ENCODE measurements around the gene FRMD8.
A peak's percentile ranks its signal among the peaks of the same experiment; 100 is the strongest.

FRMD8 gene

GRCh38 chr11:65386307-65387140 lies at the start of gene FRMD8:
Gene FRMD8, plus strand, starts transcription at chr11:65386637. Its CDS starts 400 bp downstream, at chr11:65387037.
- peak; percentile 74 for DNase-seq (ENCODE audit: low read depth)

- no peak for DNase-seq (ENCODE audit: low read depth)
Observed at GRCh38 chr11:65338676-65339075, 47.8 kb upstream of the FRMD8 start.

GRCh38 chr11:65340226-65340625 lies 46.2 kb upstream of the FRMD8 start:
- DNase-seq (ENCODE audit: low read depth), result no peak

DNA sequence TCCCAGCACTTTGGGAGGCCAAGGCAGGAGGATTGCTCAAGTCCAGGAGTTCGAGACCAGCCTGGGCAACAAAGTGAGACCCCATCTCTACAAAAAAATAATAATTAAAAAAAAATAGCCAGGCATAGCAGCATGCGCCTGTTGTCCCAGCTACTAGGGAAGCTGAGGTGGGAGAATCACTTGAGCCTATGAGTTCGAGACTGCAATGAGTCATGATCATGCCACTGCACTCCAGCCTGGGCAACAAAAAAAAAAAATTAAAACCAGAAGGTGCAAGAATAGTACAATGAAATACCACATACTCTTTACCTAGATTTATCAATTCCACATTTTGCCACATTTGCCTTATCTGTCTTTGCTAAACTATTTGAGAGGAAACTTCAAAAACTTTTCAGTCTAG lies 44.6 kb upstream of the FRMD8 start:
- DNase-seq (ENCODE audit: low read depth), result no peak

- no peak for DNase-seq (ENCODE audit: low read depth)
Observed at GRCh38 chr11:65351511-65351910, 34.9 kb upstream of the FRMD8 start.

GRCh38 chr11:65352783-65353182 lies 33.7 kb upstream of the FRMD8 start:
- DNase-seq (ENCODE audit: low read depth), result no peak

- DNase-seq (ENCODE audit: low read depth), result no peak
Observed at GRCh38 chr11:65353376-65353775, 33.1 kb upstream of the FRMD8 start.

DNA sequence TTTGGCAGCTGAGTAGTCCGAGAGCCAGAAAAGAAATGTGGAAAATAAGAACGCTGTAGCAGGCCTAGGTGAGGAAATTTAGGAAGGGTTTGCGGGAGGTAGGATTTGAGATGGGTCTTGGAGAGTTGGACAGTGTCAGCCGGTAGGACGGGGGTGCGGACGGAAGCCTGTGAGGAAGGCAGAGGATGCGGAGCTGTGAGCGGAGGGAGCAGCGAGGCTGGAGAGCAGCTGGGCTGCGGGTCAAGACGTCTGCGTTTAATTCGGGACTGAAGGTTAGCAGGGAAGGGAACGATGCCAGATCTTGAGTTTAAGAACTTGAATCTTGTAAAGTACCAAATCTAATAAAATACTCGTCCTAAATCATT lies 32.6 kb upstream of the FRMD8 start:
- DNase-seq (ENCODE audit: low read depth), result no peak

GRCh38 chr11:65354265-65355012 lies 32.0 kb upstream of the FRMD8 start, which contains the start of gene TIGD3:
Gene TIGD3, plus strand, starts transcription at chr11:65354751. Its CDS starts 1,058 bp downstream, at chr11:65355809.
- DNase-seq (ENCODE audit: low read depth), result peak; percentile 98

DNA sequence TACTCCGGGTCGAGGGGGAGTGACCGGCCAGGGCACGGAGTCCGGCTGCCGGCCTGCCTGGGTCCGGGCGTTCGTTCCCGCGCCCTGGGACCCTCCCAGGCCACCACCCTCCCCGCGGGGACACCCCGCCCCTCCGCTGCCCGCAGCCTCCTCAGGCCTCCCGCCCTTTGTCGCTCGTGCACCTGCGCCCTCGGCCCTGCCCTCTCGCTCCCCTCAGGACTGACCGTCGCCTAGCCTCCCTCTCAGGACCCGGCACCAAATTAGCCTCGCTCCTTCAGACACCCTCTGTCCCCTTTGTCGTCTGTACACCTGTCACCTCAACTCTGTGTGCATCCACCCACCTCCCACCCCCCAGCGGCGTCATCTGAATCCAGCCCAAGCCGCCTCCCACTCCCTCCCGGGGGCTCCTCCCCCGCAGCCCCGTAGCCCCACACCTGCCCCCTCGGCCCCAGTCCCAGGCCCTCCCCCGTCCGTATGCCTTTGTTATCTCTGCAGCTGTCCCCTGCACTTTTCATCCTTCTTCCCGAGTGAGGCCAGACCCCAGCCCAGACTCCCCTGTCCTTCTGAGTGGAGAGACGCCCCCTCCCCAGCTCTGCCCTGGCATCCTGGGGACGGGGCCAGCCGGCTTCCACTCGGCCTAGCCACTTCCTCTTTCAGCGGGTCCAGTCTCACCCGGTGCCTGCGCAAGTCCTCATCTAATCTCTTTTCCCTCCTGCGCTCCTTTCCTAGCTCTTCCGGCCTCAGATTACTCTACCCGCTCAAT lies 31.2 kb upstream of the FRMD8 start:
- peak; percentile 37 for DNase-seq (ENCODE audit: low read depth)

DNA sequence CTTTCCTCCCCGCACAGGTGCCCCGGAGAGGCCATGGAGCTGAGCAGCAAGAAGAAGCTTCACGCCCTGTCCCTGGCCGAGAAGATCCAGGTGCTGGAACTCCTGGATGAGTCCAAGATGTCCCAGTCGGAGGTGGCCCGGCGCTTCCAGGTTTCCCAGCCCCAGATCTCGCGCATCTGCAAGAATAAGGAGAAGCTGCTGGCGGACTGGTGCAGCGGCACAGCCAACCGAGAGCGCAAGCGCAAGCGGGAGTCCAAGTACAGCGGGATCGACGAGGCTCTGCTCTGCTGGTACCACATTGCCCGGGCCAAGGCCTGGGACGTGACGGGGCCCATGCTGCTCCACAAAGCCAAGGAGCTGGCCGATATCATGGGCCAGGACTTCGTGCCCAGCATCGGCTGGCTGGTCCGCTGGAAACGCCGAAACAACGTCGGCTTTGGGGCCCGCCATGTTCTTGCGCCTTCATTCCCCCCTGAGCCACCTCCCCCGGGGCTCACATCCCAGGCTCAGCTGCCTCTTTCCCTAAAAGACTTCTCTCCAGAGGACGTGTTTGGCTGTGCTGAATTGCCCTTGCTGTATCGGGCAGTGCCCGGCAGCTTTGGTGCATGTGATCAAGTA lies 30.6 kb upstream of the FRMD8 start:
- no peak for DNase-seq (ENCODE audit: low read depth)

GRCh38 chr11:65356394-65356972 lies 30.0 kb upstream of the FRMD8 start:
- no peak for DNase-seq (ENCODE audit: low read depth)

GRCh38 chr11:65357856-65358356 lies 28.5 kb upstream of the FRMD8 start:
- DNase-seq (ENCODE audit: low read depth), result no peak

DNA sequence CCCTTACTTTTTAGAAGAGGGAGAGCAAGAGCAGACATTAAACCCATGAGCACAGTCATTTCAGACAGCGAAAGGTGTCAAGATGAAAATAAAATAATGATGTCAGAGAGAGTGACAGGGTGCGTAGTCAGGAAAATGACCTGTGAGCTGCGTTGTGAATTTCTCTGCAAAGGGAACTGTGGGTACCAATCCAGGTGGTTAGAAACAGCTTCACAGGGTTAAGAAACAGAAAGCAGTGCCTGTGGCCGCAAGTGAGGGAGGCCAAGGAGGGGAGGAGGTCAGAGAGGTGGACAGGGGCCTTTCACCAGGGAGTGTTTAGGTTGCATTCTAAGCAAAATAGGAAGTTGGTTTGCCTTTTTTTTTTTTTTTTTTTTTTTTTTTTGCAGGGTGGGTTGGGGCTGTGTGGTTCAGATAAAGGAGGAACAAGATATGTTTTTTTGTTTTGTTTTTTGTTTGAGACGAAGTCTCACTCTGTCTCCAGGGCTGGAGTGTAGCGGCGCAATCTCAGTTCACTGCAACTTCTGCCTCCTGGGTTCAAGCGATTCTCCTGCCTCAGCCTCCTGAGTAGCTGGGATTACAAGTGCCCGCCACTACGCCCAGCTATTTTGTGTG lies 24.0 kb upstream of the FRMD8 start:
- no peak for DNase-seq (ENCODE audit: low read depth)

GRCh38 chr11:65362966-65363365 lies 23.5 kb upstream of the FRMD8 start:
- no peak for DNase-seq (ENCODE audit: low read depth)

- no peak for DNase-seq (ENCODE audit: low read depth)
Observed at GRCh38 chr11:65363770-65364169, 22.7 kb upstream of the FRMD8 start.

GRCh38 chr11:65366340-65366773 lies 20.1 kb upstream of the FRMD8 start:
- no peak for DNase-seq (ENCODE audit: low read depth)

DNA sequence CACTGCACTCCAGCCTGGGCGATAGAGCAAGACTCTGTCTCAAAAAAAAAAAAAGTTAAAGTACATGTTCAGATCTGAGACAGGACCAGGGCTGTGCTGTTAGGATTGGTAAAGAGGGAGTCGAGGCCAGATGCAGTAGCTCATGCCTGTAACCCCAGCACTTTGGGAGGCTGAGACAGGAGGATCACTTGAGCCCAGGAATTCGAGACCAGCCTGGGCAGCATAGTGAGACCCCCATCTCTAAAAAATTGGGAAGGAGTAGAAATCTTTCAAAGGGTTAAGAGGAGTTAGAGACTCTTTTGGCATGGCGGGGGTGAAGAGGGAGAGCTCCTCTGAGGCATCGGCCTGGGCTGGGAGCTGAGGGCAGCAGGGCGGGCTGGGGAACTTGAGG lies 15.8 kb upstream of the FRMD8 start:
- DNase-seq (ENCODE audit: low read depth), result no peak

- no peak for DNase-seq (ENCODE audit: low read depth)
Observed at GRCh38 chr11:65373839-65374580, 12.4 kb upstream of the FRMD8 start.

GRCh38 chr11:65375012-65375411 lies 11.4 kb upstream of the FRMD8 start:
- DNase-seq (ENCODE audit: low read depth), result no peak

Measured in stimulated activated CD8-positive, alpha-beta memory T cell treated with anti-CD3 and anti-CD28 coated beads, Interleukin-15, amount 100 ng/mL, for 1 hour (primary cell).